GM18867 (cell line): Measurements from ENCODE around the gene CEPT1.

ENCODE experiments used
- ATAC-seq: cut with Tn5 transposase; IDR thresholded peaks from one replicate; pipeline ENCODE4 v1.9.1; 2021; ENCODE audit warnings: mild to moderate bottlenecking, moderate library complexity; ENCODE audit not compliant: unreplicated experiment

The CEPT1 gene

GRCh38 chr1:111192074-111192473 is 52.1 kb downstream of the CEPT1 start:
- no peak for ATAC-seq

GRCh38 chr1:111192658-111193519 is 52.9 kb downstream of the CEPT1 start:
- ATAC-seq: no peak

GRCh38 chr1:111193712-111194480 is 53.9 kb downstream of the CEPT1 start:
- ATAC-seq: no peak

- no peak for ATAC-seq
Observed at GRCh38 chr1:111195002-111195684, 55.1 kb downstream of the CEPT1 start.

- no peak for ATAC-seq
Observed at GRCh38 chr1:111196213-111196612, 56.2 kb downstream of the CEPT1 start.

GRCh38 chr1:111197598-111198284 is 57.7 kb downstream of the CEPT1 start:
- peak; percentile 43 for ATAC-seq

GRCh38 chr1:111198836-111199235 is 58.8 kb downstream of the CEPT1 start:
- ATAC-seq: no peak

- no peak for ATAC-seq
Observed at GRCh38 chr1:111199329-111199728, 59.3 kb downstream of the CEPT1 start.

GRCh38 chr1:111199881-111200801 is 60.1 kb downstream of the CEPT1 start, which contains the start of gene DENND2D:
TSS of gene DENND2D (minus strand) at chr1:111200646. CDS start at chr1:111200459, 187 bp downstream.
- ATAC-seq: no peak

- no peak for ATAC-seq
Observed at GRCh38 chr1:111200802-111201161, 60.8 kb downstream of the CEPT1 start.

- ATAC-seq: no peak
Observed at GRCh38 chr1:111201275-111202090, 61.5 kb downstream of the CEPT1 start.

- no peak for ATAC-seq
Observed at GRCh38 chr1:111202366-111202706, 62.3 kb downstream of the CEPT1 start.

GRCh38 chr1:111202707-111203623 is 62.9 kb downstream of the CEPT1 start:
- ATAC-seq: no peak

- peak; percentile 68 for ATAC-seq
Observed at GRCh38 chr1:111203681-111204200, 63.7 kb downstream of the CEPT1 start.

GRCh38 chr1:111204201-111204982 is 64.4 kb downstream of the CEPT1 start:
- peak; percentile 82 for ATAC-seq

GRCh38 chr1:111204983-111205713 is 65.1 kb downstream of the CEPT1 start:
- no peak for ATAC-seq
